Parathyroid adenoma (tissue), 2 donors: ENCODE results near the gene TAF7L.
"Not testable (repeated sequence)": the region's sequence is repeated elsewhere in the genome, so short reads cannot be mapped to it uniquely, and the experiment has no call there.

Experiments used
- H2AFZ ChIP-seq: fragments of 300-600 bp; sonication (generic); one replicate; pipeline ENCODE4 v1.7.0; 2017; ENCODE audit warnings: antibody characterized with exemption, mild to moderate bottlenecking
- H3K27ac ChIP-seq: fragments of 300-600 bp; sonication (generic); one replicate; pipeline ENCODE4 v1.7.0; 2017
- H3K27me3 ChIP-seq: fragments of 300-600 bp; sonication (generic); one replicate; pipeline ENCODE4 v1.7.0; 2017; ENCODE audit warnings: low read length; ENCODE audit not compliant: control insufficient read depth, insufficient read depth
- H3K36me3 ChIP-seq: fragments of 300-600 bp; sonication (generic); one replicate; pipeline ENCODE4 v1.7.0; 2017; ENCODE audit warnings: low read length; ENCODE audit not compliant: control insufficient read depth, insufficient read depth
- H3K4me1 ChIP-seq: fragments of 300-600 bp; sonication (generic); one replicate; pipeline ENCODE4 v1.7.0; 2017; ENCODE audit warnings: control low read depth
- H3K4me2 ChIP-seq: fragments of 300-600 bp; sonication (generic); one replicate; pipeline ENCODE4 v1.7.0; 2017; ENCODE audit warnings: low read length
- H3K4me3 ChIP-seq: fragments of 300-600 bp; sonication (generic); one replicate; pipeline ENCODE4 v1.7.0; 2017; ENCODE audit warnings: low read depth, low read length
- H3K79me2 ChIP-seq: fragments of 300-600 bp; sonication (generic); one replicate; pipeline ENCODE4 v1.7.0; 2017; ENCODE audit warnings: control low read depth
- H3K9ac ChIP-seq: fragments of 300-600 bp; sonication (generic); one replicate; pipeline ENCODE4 v1.7.0; 2017; ENCODE audit warnings: mild to moderate bottlenecking
- H3K9me3 ChIP-seq: fragments of 300-600 bp; sonication (generic); one replicate; pipeline ENCODE4 v1.7.0; 2017; ENCODE audit warnings: low read length; ENCODE audit not compliant: control insufficient read depth
- TF ChIP-seq, protein P1 (sequence below): fragments of 300-600 bp; sonication (generic); IDR thresholded peaks from one replicate; pipeline ENCODE4 v1.7.0; 2017; ENCODE audit warnings: antibody characterized with exemption, mild to moderate bottlenecking
- donor health status: primary hyperparathyroidism.

TAF7L gene, protein sequence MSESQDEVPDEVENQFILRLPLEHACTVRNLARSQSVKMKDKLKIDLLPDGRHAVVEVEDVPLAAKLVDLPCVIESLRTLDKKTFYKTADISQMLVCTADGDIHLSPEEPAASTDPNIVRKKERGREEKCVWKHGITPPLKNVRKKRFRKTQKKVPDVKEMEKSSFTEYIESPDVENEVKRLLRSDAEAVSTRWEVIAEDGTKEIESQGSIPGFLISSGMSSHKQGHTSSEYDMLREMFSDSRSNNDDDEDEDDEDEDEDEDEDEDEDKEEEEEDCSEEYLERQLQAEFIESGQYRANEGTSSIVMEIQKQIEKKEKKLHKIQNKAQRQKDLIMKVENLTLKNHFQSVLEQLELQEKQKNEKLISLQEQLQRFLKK

DNA sequence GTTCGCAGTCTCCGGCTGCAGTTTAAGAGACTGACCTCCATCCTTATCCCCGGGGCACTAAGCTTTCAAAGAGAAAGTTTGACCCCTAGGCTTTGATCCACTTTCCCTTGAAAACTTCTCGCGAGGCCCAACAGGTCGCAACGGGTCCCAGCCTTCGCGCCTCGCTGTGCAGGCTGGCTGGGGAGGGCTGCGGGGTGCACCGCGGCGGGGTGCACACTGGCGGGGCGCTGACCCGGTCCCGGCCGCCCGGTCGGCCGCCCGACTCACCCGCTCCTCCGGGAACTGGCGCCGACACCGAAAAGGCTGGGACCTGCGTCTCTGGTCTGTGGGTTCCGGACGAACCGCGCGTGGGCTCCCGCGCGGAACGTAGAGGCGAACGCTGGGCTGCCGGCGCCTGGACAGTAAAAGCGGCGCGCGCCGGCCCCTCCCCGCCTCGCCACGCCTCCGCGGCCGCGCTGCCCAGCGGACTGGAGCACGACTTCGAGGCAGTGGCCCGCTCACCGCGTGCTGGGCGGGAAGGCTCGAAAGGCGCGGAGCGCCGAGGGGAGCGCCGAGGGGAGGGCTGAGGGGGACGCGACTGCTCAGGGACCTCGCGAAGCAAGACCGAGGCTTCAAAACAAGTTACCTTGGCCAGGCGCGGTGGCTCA lies at the start of gene TAF7L:
Gene TAF7L, minus strand, starts transcription at position 378 of the 647 bp plus-strand sequence. CDS start 3,791 bp downstream, outside the sequence.
- Histone ChIP-seq H3K9ac (no peak within 1 kb of the TSS), H2AFZ (no peak within 1 kb of the TSS), H3K27ac (no peak within 1 kb of the TSS), H3K79me2 (no peaks in the 10 kb centered on the region), H3K27me3 (no peaks in the 10 kb centered on the region), H3K36me3 (no peaks in the 10 kb centered on the region), H3K4me2 (peak within 1 kb of the TSS; percentile 62), H3K4me1 (no peaks in the 10 kb centered on the region), H3K4me3 (peak within 1 kb of the TSS; percentile 44), H3K9me3 (no peaks in the 10 kb centered on the region)
- TF ChIP-seq, protein P1, sequence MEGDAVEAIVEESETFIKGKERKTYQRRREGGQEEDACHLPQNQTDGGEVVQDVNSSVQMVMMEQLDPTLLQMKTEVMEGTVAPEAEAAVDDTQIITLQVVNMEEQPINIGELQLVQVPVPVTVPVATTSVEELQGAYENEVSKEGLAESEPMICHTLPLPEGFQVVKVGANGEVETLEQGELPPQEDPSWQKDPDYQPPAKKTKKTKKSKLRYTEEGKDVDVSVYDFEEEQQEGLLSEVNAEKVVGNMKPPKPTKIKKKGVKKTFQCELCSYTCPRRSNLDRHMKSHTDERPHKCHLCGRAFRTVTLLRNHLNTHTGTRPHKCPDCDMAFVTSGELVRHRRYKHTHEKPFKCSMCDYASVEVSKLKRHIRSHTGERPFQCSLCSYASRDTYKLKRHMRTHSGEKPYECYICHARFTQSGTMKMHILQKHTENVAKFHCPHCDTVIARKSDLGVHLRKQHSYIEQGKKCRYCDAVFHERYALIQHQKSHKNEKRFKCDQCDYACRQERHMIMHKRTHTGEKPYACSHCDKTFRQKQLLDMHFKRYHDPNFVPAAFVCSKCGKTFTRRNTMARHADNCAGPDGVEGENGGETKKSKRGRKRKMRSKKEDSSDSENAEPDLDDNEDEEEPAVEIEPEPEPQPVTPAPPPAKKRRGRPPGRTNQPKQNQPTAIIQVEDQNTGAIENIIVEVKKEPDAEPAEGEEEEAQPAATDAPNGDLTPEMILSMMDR: no peak

DNA sequence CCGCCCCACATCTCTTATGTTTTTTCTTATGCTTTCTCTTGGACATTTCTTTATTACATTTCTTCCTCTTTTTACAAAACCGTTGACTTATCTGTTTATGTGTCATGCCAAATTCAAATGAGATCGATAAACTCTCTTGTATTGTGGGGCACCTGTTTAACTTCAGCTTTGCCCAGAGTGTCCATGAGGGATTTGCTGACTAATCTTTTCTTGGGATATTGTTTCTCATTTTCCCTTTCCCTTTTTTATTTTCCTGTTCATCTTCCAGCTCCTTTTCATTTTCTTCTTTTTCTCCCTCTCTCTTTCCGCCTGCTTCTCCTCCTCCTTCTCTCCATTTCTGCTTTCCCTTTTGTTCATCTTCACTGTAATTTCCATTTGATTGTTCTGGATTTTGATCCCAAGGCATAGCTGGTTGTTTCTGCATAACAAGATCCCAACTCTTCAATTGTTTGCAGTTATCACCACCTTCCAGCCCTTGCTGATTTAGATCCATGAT lies 46.7 kb upstream of the TAF7L start:
- Histone ChIP-seq H3K36me3 (no peaks in the 10 kb centered on the region), H3K4me3 (no peak overlapping the region), H3K27ac (no peak overlapping the region), H3K4me2 (no peak overlapping the region), H3K4me1 (no peaks in the 10 kb centered on the region), H2AFZ (no peak overlapping the region), H3K9me3 (no peaks in the 10 kb centered on the region), H3K9ac (no peak overlapping the region), H3K79me2 (no peaks in the 10 kb centered on the region), H3K27me3 (no peaks in the 10 kb centered on the region)
- TF ChIP-seq, protein P1: no peak

DNA sequence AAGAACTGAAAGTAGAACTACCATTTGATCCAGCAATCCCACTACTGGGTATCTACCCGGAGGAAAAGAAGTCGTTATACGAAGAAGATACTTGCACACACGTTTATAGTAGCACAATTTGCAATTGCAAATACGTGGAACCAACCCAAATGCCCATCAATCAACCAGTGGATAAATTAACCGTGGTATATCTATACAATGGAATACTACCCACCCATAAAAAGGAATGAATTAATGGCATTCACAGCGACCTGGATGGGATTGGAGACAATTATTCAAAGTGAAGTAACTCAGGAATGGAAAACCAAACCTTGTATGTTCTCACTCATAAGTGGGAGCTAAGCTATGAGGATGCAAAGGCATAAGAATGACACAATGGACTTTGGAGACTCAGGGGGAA lies 43.2 kb upstream of the TAF7L start:
- H3K27ac ChIP-seq, H3K36me3 ChIP-seq, H3K4me3 ChIP-seq, H3K79me2 ChIP-seq, H3K9ac ChIP-seq, H2AFZ ChIP-seq, H3K27me3 ChIP-seq, H3K4me1 ChIP-seq, H3K9me3 ChIP-seq, H3K4me2 ChIP-seq: not testable (repeated sequence)

DNA sequence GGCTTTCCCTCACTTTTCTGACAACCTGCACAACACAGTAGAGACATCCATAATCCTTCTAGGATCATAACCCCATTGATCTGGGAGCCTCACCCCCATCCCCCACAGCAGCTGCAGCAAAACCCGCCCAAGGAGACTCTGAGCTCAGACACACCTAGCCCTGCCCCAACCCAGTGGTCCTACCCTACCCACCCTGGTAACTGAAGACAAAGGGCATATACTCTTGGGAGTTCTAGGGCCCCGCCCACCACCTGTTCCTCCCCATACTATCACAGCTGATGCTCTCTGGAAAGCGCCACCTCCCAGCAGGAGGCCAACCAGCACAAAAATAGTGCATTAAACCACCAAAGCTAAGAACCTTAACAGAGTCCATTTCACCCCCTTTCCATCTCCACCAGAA lies 35.5 kb upstream of the TAF7L start:
- H3K4me1 ChIP-seq, H3K36me3 ChIP-seq, H2AFZ ChIP-seq, H3K4me3 ChIP-seq, H3K27ac ChIP-seq, H3K27me3 ChIP-seq, H3K79me2 ChIP-seq, H3K9ac ChIP-seq, H3K4me2 ChIP-seq, H3K9me3 ChIP-seq: not testable (repeated sequence)

DNA sequence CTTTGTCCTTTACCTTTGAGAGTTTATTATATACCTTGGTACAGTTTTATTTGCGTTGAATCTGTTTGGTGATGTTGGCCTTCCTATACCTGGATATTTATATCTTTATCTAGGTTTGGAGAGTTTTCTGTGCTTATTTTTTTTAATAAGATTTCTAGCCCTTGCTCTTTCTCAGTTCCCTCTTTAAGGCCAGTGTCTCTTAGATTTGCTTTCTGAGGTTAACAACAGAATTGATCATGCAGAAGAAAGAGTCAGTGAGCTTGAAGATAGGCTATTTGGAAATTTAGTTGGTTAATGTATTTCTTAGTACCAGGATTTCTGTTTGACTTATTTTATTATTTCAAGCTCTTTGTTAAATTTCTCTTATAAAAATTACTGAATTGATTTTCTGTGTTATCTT lies 12.7 kb upstream of the TAF7L start:
- Histone ChIP-seq H3K4me1 (no peaks in the 10 kb centered on the region), H3K4me3 (no peak overlapping the region), H3K27me3 (no peaks in the 10 kb centered on the region), H3K9me3 (no peaks in the 10 kb centered on the region), H3K4me2 (no peak overlapping the region), H3K27ac (no peak overlapping the region), H3K9ac (no peak overlapping the region), H3K36me3 (no peaks in the 10 kb centered on the region), H2AFZ (no peak overlapping the region), H3K79me2 (no peaks in the 10 kb centered on the region)
- TF ChIP-seq, protein P1: no peak

DNA sequence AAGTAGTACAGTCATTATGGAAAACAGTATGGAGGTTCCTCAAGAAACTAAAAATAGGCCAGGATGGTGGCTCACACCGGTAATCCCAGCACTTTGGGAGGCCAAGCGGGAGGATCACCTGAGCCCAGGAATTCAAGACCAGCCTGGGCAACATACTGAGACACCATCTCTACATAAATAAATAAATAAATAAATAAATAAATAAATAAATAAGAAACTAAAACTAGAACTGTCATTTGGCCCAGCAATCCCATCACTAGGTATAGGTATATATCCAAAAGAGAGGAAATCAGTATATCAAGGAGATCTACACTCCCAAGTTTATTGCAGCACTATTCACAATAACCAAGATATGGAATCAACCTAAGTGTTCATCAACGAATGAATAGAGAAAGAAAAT lies 4.5 kb upstream of the TAF7L start:
- H3K27me3 ChIP-seq, H3K4me1 ChIP-seq, H3K9ac ChIP-seq, H3K79me2 ChIP-seq, H2AFZ ChIP-seq, H3K9me3 ChIP-seq, H3K4me2 ChIP-seq, H3K4me3 ChIP-seq, H3K36me3 ChIP-seq, H3K27ac ChIP-seq: not testable (repeated sequence)
